ENCODE results near the gene GNA14. TPM values are rescaled to one million over a fixed set of nuclear protein-coding genes. Genes with fewer than 3 reads are reported as not detected.

GNA14 gene
- total RNA-seq, 2 experiments from 2014 or later, result not detected

- CTCF ChIA-PET, result no interaction called here
- ATAC-seq (ENCODE audit: poor library complexity), result no peak
- POLR2A ChIA-PET, result no interaction called here
- Mint-ChIP-seq H3K4me1 (ENCODE audit: low read depth) (peaks cover 8% of the 10 kb centered on the region), H3K4me3 (no peak overlapping the region), H3K27ac (no peak overlapping the region), H3K27me3 (no peaks in the 10 kb centered on the region), H3K36me3 (ENCODE audit: low read depth) (no peaks in the 10 kb centered on the region), H3K9me3 (no peaks in the 10 kb centered on the region)
- TF ChIP-seq CTCF (IDR thresholded peaks at IDR 0.05), result no peak
- Histone ChIP-seq H3K4me3 (ENCODE audit: low read length) (no peak overlapping the region), H3K27ac (ENCODE audit: low read depth in 1 of 2, low read length in 2 of 2) (no peak overlapping the region), H3K27me3 (ENCODE audit: control insufficient read depth in 1 of 2, insufficient read depth in 2 of 2, low read length in 2 of 2) (no peaks in the 10 kb centered on the region), H3K4me1 (ENCODE audit: insufficient read depth, low read length) (no peaks in the 10 kb centered on the region), H3K36me3 (ENCODE audit: insufficient read depth, low read length) (no peaks in the 10 kb centered on the region), H3K9me3 (ENCODE audit: control insufficient read depth in 1 of 2, insufficient read depth in 1 of 2, low read length in 2 of 2) (peaks cover 0 to 6% of the 10 kb centered on the region in 2 experiments)
- no peak for DNase-seq
- intact Hi-C loops (cut with DNase I, micrococcal nuclease), result no loop called here
These were observed 47.3 kb downstream of the GNA14 start for GRCh38 chr9:77600810-77601209.

- CTCF ChIA-PET, result no interaction called here
- H3K9me3 Mint-ChIP-seq, result no peaks in the 10 kb centered on the region
- H3K27me3 Mint-ChIP-seq, result no peaks in the 10 kb centered on the region
- POLR2A ChIA-PET, result no interaction called here
- H3K4me1 Mint-ChIP-seq (ENCODE audit: low read depth), result peaks cover 21% of the 10 kb centered on the region
- no peak for TF ChIP-seq CTCF (IDR thresholded peaks at IDR 0.05)
- no peaks in the 10 kb centered on the region for H3K36me3 Mint-ChIP-seq (ENCODE audit: low read depth)
- Histone ChIP-seq H3K4me1 (ENCODE audit: insufficient read depth, low read length) (no peaks in the 10 kb centered on the region), H3K36me3 (ENCODE audit: insufficient read depth, low read length) (no peaks in the 10 kb centered on the region), H3K27ac (ENCODE audit: low read depth in 1 of 2, low read length in 2 of 2) (no peak overlapping the region), H3K27me3 (ENCODE audit: control insufficient read depth in 1 of 2, insufficient read depth in 2 of 2, low read length in 2 of 2) (no peaks in the 10 kb centered on the region), H3K4me3 (ENCODE audit: low read length) (no peak overlapping the region), H3K9me3 (ENCODE audit: control insufficient read depth in 1 of 2, insufficient read depth in 1 of 2, low read length in 2 of 2) (peaks cover 0 to 6% of the 10 kb centered on the region in 2 experiments)
- intact Hi-C loops (cut with DNase I, micrococcal nuclease), result no loop called here
- ATAC-seq (ENCODE audit: poor library complexity) (no peak), DNase-seq (no peak)
- H3K4me3 Mint-ChIP-seq, result no peak overlapping the region
- no peak overlapping the region for H3K27ac Mint-ChIP-seq
These were observed 48.6 kb downstream of the GNA14 start for GRCh38 chr9:77599492-77599891.

GRCh38 chr9:77598991-77599390 lies 49.1 kb downstream of the GNA14 start:
- DNase-seq (no peak), ATAC-seq (ENCODE audit: poor library complexity) (no peak)
- Mint-ChIP-seq H3K4me1 (ENCODE audit: low read depth) (peaks cover 22% of the 10 kb centered on the region), H3K9me3 (no peaks in the 10 kb centered on the region), H3K36me3 (ENCODE audit: low read depth) (no peaks in the 10 kb centered on the region), H3K4me3 (no peak overlapping the region), H3K27me3 (no peaks in the 10 kb centered on the region), H3K27ac (no peak overlapping the region)
- no peaks in the 10 kb centered on the region for H3K27me3 ChIP-seq (ENCODE audit: control insufficient read depth in 1 of 2, insufficient read depth in 2 of 2, low read length in 2 of 2)
- H3K9me3 ChIP-seq (ENCODE audit: control insufficient read depth in 1 of 2, insufficient read depth in 1 of 2, low read length in 2 of 2), result peaks cover 0 to 6% of the 10 kb centered on the region in 2 experiments
- CTCF ChIA-PET, result no interaction called here
- POLR2A ChIA-PET, result no interaction called here
- intact Hi-C loops (cut with DNase I, micrococcal nuclease), result no loop called here
- H3K4me3 ChIP-seq (ENCODE audit: low read length), result no peak overlapping the region
- TF ChIP-seq CTCF (IDR thresholded peaks at IDR 0.05), result no peak
- H3K36me3 ChIP-seq (ENCODE audit: insufficient read depth, low read length), result no peaks in the 10 kb centered on the region
- no peak overlapping the region for H3K27ac ChIP-seq (ENCODE audit: low read depth in 1 of 2, low read length in 2 of 2)
- no peaks in the 10 kb centered on the region for H3K4me1 ChIP-seq (ENCODE audit: insufficient read depth, low read length)

Measured in CD4-positive, alpha-beta T cell (primary cell).